ENCODE measurements around the gene CYB561.

Gene CYB561

GRCh38 chr17:63431939-63432804 lies 13.9 kb downstream of the CYB561 start:
- DNase-seq, result no peak

- no peak for DNase-seq
Observed at GRCh38 chr17:63431618-63431938, 14.5 kb downstream of the CYB561 start.

GRCh38 chr17:63430223-63430622 lies 15.9 kb downstream of the CYB561 start:
- DNase-seq, result no peak

- DNase-seq, result no peak
Observed at GRCh38 chr17:63429766-63430165, 16.3 kb downstream of the CYB561 start.

GRCh38 chr17:63426917-63427308 lies 19.2 kb downstream of the CYB561 start:
- DNase-seq, result no peak

GRCh38 chr17:63426041-63426916 lies 19.8 kb downstream of the CYB561 start:
- no peak for DNase-seq

GRCh38 chr17:63425483-63425882 lies 20.6 kb downstream of the CYB561 start:
- DNase-seq, result peak; percentile 83

GRCh38 chr17:63423963-63424362 lies 22.1 kb downstream of the CYB561 start:
- no peak for DNase-seq

GRCh38 chr17:63423251-63423950 lies 22.7 kb downstream of the CYB561 start:
- no peak for DNase-seq

- no peak for DNase-seq
Observed at GRCh38 chr17:63421681-63422645, 24.1 kb downstream of the CYB561 start.

- DNase-seq, result no peak
Observed at GRCh38 chr17:63420868-63421680, 25.0 kb downstream of the CYB561 start.

- DNase-seq, result no peak
Observed at GRCh38 chr17:63419949-63420867, 25.9 kb downstream of the CYB561 start.

GRCh38 chr17:63419398-63419797 lies 26.7 kb downstream of the CYB561 start:
- no peak for DNase-seq

GRCh38 chr17:63418540-63418939 lies 27.6 kb downstream of the CYB561 start:
- no peak for DNase-seq

GRCh38 chr17:63414222-63414621 lies 31.9 kb downstream of the CYB561 start:
- DNase-seq, result no peak

- no peak for DNase-seq
Observed at GRCh38 chr17:63413128-63413527, 33.0 kb downstream of the CYB561 start.

- DNase-seq, result no peak
Observed at GRCh38 chr17:63412234-63412633, 33.9 kb downstream of the CYB561 start.

GRCh38 chr17:63407741-63408330 lies 38.3 kb downstream of the CYB561 start:
- no peak for DNase-seq

- DNase-seq, result peak; percentile 81
Observed at GRCh38 chr17:63406689-63407330, 39.3 kb downstream of the CYB561 start.

All from NCI-H2227 treated with DMSO at 0.1 percent for 48 hours (cell line).